ENCODE data around the gene SWI5.

SWI5 gene

GRCh38 chr9:128296340-128297220, 20.5 kb downstream of the SWI5 start:
- TF ChIP-seq CTCF (IDR thresholded peaks at IDR 0.05): no peak
- H3K27ac ChIP-seq: no peak overlapping the region
- no peak for DNase-seq (ENCODE audit: low spot score)

DNA sequence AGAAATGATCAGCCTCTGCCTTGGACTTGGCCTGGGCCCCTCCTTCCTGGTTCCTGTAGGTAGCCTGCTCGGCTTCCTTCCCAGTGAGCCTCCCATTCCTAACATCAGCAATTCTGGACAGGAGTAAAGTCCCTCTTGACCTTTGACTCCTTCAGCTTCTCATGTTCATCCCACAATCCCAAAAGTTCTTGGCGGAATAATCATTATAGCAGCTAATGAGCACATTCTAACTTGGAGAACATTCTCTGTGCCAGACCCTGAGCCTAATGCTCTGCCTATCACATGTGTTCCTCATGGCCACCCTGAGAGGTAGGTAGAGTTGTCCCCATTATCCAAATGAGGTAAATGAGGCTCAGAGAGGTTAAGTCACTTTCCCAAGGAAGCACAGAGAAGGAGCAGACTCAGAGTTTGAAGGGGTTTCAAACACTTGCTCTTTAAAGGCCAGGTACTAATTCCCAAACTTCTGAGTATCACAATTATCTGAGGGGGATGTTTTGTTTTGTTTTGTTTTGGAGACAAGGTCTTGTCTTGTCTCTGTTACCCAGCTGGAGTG, 21.2 kb downstream of the SWI5 start:
- H3K4me3 ChIP-seq: no peak overlapping the region

More at GRCh38 chr9:128296340-128297220, 20.5 kb downstream of the SWI5 start:
- no peak overlapping the region for H3K4me3 ChIP-seq

GRCh38 chr9:128298535-128299482, 22.7 kb downstream of the SWI5 start:
- no peak overlapping the region for H3K4me3 ChIP-seq
- TF ChIP-seq CTCF (IDR thresholded peaks at IDR 0.05): no peak
- DNase-seq (ENCODE audit: low spot score): no peak
- no peak overlapping the region for H3K27ac ChIP-seq

More for the DNA sequence above, 21.2 kb downstream of the SWI5 start:
- H3K27ac ChIP-seq: no peak overlapping the region
- TF ChIP-seq CTCF (IDR thresholded peaks at IDR 0.05): no peak
- no peak for DNase-seq (ENCODE audit: low spot score)

DNA sequence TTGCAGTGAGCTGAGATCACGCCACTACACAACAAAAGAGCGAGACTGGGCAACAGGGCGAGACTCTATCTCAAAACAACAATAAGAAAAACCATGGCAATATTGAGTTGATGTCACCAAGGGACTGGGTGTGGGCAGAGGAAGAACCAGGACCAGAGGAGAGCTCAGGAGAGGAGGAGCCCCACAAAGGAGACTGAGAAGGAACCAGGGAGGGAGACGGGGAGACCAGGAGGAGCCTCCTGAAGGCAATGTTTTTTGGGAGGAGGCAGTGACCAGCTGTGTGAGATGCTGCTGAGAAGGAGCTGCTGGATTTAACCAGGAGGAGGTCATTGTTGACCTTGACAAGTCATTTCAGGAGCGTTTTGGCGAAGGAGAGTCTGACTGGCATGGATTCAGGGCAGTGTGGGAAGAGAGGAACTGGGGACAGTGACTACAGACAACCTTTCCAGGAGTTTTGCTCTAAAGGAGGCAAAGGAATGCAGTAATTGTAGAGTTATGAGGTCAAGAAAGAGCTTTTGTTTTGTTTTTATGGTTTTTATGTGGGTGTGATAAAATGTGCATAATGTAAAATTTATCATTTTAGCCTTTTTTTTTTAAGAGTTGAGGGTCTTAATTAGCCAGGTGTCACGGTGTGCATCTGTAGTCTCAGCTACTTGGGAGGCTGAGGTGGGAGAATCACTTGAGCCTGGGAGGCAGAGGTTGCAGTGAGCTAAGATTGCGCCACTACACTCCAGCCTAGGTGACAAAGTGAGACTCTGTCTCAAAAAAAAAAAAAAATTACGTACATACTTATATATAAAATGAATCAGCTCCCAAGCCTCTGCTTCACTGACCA, 28.3 kb downstream of the SWI5 start:
- TF ChIP-seq CTCF (IDR thresholded peaks at IDR 0.05): no peak
- no peak overlapping the region for H3K4me3 ChIP-seq
- DNase-seq (ENCODE audit: low spot score): no peak
- H3K27ac ChIP-seq: no peak overlapping the region

GRCh38 chr9:128304971-128305288, 28.9 kb downstream of the SWI5 start:
- no peak for TF ChIP-seq CTCF (IDR thresholded peaks at IDR 0.05)
- no peak for DNase-seq (ENCODE audit: low spot score)
- Histone ChIP-seq H3K4me3 (no peak overlapping the region), H3K27ac (no peak overlapping the region)

GRCh38 chr9:128309551-128309950, 33.5 kb downstream of the SWI5 start:
- Histone ChIP-seq H3K27ac (no peak overlapping the region), H3K4me3 (no peak overlapping the region)
- TF ChIP-seq CTCF (IDR thresholded peaks at IDR 0.05): no peak
- no peak for DNase-seq (ENCODE audit: low spot score)

Data from coronary artery (tissue), 2 donors.